NCI-H748 treated with DMSO at 0.1 percent for 48 hours (cell line): Measurements from ENCODE around the gene RAB24.
A peak's percentile ranks its signal among the peaks of the same experiment; 100 is the strongest.
"Not testable (repeated sequence)": the region's sequence is repeated elsewhere in the genome, so short reads cannot be mapped to it uniquely, and the experiment has no call there.

Experiments
- DNase-seq: peaks from one replicate; lab custom pipeline; 2025; lab: John Stamatoyannopoulos, UW

Gene RAB24

GRCh38 chr5:177310757-177311391 lies 7.4 kb upstream of the RAB24 start:
- no peak for DNase-seq

DNA sequence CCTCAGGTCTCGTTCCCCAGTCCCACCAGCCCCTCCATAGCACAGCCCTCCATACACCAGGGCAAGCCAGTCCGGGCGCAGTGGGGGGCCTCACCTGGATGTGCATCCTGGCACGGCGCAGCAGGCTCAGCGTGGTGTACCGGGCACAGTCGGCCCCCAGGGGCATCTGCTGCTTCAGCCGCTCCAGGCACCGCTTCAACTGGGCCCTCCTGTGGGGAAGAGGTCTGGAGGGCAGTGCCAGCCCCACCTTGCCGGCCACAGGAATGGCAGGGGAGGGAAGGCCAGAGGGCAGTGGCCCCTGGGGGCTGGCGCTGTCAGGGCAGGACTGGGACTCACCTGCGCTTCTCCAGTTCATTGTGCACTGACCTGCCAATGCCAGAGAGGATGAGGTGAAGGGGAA lies 6.8 kb upstream of the RAB24 start:
- DNase-seq: no peak

DNA sequence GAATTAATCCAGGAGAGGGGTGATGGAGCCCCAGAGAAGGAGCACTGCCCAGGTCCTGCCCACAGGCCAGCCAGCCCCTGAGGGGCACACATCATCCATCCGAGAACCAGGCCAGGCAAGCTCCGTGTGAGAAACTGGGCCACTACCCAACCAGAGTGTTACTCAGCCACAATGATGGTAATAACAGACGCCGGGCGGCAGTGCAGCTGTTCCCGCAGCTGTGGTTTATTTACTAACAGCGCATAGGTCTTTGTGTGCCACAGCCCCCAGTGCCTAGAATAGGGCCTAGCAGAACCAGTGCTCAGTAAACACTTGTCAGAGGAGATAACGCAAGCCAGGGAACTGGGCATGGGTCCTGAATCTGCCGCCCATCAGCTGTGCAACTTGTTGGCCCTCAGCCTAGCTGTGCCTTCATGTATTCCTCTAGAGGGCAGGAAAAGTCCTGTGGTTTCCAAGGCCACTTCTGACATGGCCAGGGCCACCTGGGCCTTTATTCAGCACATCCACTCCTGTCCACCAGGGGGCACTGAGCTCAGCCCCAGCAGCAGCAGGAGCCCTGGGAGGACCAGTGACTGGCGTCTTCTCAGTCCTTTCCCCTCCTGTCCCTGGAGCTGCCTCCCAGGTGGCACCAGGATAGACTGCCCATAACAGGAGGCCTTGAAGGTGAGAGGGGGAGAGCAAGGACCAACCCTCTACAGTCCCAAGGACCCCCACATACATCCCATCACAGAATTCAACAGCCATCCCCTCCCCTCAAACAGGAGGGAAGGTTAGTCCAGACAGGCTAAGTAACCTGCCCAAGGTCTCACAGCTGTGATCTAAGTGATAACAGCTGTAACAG lies 6.1 kb upstream of the RAB24 start:
- DNase-seq: peak; percentile 51

GRCh38 chr5:177308740-177309139 lies 5.2 kb upstream of the RAB24 start:
- DNase-seq: no peak

DNA sequence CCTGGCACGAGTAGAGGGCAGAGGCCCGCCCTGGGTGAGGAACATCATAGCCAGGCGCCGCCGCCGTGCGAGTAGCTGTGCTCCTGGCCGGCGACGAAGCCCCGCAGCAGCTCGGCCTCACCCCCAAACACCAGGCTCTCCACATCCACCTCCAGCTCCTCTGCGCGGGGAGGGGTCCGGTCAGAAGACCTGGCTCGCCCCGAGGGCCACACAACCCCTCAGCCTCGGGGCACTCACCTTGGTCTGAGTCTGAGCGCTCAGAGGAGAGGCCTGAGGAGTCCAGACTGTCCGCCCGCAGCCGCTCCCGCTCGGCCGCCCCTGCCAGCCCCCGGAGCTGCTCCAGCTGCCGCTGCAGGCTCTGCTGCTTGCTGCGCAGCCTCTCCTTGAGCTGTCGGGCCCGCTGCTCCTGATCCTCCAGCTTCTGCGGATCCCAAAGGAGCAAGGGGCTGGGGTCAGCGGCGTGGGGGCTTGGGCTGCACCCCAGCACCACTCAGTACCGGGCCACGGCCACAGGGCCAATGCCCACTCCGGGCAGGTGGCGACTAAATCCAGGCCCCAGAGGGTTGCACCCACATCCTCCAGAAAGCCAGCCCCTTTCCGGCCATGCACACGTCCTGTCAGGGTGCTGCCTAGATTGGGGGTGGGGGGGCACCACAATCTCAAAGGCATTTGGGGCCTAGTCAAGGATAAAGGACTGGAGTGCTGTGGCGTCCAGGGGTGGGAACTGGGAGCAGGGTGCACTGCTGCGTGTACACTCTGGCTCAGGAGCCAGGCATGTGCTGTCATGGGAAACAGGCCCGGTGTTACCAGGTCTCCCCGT lies 4.2 kb upstream of the RAB24 start:
- no peak for DNase-seq

- no peak for DNase-seq
Measured at GRCh38 chr5:177306674-177307543, 3.4 kb upstream of the RAB24 start.

- DNase-seq: not testable (repeated sequence)
Measured at GRCh38 chr5:177306103-177306640, 2.7 kb upstream of the RAB24 start.

- no peak for DNase-seq
Measured at GRCh38 chr5:177304392-177305119, 1.0 kb upstream of the RAB24 start.

DNA sequence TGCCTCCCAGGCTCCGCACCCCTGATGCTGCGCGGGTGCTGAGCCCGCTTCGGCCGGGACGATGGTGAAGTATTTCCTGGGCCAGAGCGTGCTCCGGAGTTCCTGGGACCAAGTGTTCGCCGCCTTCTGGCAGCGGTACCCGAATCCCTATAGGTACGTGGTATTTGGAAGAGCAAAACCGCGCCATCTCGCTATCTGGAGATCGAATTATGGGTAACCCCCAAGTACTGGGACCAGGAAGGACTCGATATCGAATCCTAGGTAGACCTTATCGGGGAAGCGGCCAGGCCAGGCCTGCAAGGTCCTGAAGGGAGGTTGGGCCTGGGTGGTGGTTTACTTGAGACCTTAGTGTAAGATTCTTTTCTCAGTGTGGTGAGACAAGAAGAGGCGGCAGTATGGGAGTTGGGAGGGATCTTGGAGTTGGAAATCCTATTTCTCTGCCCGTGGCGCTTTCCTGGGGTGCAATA lies 439 bp upstream of the RAB24 start:
- DNase-seq: no peak

DNA sequence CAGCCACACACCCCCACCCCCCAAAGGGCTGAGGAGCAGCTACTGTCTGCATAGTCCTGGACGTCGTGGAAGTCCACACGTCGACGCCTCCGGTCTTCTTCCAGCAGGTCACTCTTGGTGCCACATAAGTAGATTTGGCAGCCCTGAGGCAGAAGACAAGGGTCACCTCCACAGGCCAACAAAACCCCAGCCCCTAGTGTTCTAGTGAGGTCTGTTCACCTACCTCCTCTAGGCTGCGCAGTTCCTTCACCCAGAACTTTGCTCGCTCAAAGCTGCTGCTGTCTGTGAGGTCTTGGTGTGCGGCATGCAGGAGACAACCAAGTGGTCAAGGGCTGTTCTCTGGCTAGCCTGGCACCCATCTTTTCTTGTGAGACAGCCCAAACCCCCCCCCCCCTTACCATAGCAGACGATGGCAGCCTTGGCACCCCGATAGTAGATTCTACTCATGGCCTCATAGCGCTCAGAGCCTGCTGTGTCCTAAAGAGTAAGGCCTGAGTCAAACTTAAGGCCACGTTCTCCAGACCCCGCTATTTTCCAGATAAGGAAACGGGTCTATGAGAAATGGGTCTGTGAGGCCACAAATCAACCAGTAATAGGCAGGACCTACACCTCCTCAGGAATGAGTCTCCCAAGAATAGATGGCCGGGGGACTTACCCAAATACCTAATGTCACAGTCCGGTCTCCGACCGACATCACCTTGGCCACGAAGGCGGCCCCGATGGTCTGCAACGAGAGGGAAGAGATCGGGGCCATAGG lies 987 bp downstream of the RAB24 start:
- DNase-seq: no peak

- DNase-seq: no peak
Measured at GRCh38 chr5:177301503-177302165, 1.9 kb downstream of the RAB24 start.

- DNase-seq: no peak
Measured at GRCh38 chr5:177300951-177301350, 2.6 kb downstream of the RAB24 start.

GRCh38 chr5:177300236-177300880 lies 3.2 kb downstream of the RAB24 start:
- DNase-seq: no peak

- no peak for DNase-seq
Measured at GRCh38 chr5:177299697-177300096, 3.8 kb downstream of the RAB24 start.

GRCh38 chr5:177297922-177298321 lies 5.6 kb downstream of the RAB24 start:
- no peak for DNase-seq

GRCh38 chr5:177296581-177296980 lies 6.9 kb downstream of the RAB24 start:
- no peak for DNase-seq

GRCh38 chr5:177295924-177296323 lies 7.6 kb downstream of the RAB24 start:
- DNase-seq: no peak

DNA sequence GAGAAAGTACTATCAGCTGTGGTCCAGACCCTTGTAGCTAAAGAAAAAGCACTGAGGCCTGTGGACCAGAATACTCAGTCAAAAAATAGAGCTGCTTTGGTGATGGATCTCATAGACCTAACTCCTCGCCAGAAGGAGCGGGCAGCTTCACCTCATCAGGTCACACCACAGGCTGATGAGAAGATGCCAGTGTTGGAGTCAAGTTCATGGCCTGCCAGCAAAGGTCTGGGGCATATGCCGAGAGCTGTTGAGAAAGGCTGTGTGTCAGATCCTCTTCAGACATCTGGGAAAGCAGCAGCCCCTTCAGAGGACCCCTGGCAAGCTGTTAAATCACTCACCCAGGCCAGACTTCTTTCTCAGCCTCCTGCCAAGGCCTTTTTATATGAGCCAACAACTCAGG lies 8.9 kb downstream of the RAB24 start:
- no peak for DNase-seq
